NCI-H1930 (cell line): ENCODE measurements around the gene SULT1E1.

Experiments used
- DNase-seq, 2 experiments: peaks; one replicate each; lab custom pipeline; 2025; lab: John Stamatoyannopoulos, UW

The SULT1E1 gene, protein sequence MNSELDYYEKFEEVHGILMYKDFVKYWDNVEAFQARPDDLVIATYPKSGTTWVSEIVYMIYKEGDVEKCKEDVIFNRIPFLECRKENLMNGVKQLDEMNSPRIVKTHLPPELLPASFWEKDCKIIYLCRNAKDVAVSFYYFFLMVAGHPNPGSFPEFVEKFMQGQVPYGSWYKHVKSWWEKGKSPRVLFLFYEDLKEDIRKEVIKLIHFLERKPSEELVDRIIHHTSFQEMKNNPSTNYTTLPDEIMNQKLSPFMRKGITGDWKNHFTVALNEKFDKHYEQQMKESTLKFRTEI

DNA sequence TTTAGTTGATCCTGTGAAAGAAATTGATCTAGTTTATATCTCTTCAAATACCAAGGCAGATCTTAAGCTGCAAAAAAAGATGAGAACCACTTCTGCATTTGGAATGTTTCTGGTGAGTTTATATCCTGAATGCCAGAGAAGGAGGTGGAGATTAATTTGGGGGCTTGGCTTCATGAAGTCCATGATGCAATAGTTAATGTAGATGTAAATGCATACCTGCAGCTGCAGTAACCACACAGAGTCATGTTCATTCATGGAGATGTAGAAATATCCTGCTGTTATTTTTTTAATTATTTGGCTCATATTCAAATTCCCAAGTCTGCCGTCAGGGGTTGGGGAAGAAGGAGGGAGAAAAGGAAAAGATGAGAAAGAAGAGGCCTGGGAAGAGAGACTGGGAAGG lies at the start of gene SULT1E1:
Gene SULT1E1, minus strand, starts transcription at position 94 of the 400 bp plus-strand sequence. CDS start 2,501 bp downstream, outside the sequence.
- DNase-seq, result no peak

GRCh38 chr4:69909195-69909594 lies 49.2 kb upstream of the SULT1E1 start:
- DNase-seq, result no peak

DNA sequence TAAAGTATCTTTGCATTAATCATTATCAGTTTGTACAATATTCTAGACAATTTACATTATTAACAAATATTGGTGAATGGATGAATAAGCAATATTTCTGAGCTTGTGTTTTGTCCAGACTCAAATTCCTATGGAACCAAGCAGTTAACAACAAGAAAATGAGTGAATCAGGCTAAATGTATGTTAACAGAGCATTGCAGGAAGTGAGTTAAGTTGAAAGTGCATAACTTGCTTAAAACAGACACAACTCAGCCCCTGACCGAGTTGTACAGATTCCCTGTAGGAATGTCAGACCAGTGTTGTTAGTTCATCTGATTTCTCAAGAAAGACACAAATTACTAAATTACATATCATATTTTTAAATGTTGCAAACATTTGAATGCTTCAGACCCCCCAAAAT lies 47.2 kb upstream of the SULT1E1 start:
- no peak for DNase-seq

DNA sequence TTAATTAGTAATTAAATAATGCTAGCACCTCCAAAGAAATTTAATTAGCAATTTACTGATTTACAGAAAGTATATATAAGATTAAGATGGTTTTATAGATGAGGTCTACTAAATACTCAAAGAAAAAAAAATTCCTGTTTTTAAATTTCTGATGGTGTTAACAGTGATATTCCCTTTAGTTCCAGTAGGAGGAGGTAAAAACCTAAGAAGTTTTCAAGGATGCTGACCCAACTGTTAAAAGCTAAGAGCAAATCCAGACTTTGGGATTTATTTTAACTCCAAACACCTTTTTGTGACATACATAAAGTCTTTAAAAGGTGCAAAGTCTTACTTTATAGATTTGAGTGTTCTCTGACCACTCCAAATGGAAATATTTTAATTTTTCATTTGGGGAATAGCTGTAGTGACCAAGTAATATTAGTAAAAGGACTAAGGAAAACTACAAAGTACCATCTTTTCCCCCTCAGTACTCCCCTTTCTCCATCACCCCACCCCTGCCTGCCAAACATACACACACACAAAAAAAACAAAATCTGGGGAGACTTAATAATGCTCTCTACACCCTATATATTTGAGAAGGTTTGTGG lies 36.7 kb upstream of the SULT1E1 start:
- no peak for DNase-seq

GRCh38 chr4:69894721-69895120 lies 34.8 kb upstream of the SULT1E1 start:
- DNase-seq, result no peak

DNA sequence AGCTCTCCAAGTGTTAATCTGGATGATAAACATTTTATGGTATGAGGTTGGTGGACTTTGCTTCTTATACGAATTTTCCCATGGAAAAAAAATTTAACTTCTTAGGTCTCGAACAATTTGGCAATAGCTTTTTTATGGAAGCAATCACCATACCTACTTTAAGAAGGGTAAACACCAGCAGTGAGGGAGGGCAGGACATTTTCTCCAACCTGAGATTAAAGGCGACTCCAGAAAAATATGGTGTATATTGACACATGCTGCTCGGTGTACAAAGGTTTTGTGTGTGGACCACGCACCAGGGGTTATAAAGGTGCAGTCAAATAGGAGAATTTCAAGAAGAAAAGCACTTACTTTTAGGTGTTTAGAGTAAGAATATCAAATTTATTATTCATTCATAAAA lies 34.2 kb upstream of the SULT1E1 start:
- no peak for DNase-seq

DNA sequence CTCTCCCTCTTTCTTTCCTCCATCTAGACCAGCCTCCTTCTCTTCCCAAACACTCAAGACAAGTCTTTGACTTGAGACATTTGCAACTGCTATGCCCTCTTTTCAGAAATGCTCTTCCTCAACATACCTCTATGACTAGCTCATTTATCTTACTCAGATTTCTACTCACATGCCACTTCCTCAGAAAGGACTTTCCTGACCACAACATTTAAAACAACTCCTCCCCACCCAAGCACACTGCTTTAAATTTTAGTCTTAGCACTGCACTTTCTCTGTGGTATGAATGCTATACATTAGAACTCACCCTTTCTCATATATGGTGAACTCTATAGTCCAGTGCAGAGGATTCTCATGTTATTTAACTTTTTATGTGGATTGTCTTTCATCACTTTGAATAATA lies 28.4 kb upstream of the SULT1E1 start:
- DNase-seq, result no peak

DNA sequence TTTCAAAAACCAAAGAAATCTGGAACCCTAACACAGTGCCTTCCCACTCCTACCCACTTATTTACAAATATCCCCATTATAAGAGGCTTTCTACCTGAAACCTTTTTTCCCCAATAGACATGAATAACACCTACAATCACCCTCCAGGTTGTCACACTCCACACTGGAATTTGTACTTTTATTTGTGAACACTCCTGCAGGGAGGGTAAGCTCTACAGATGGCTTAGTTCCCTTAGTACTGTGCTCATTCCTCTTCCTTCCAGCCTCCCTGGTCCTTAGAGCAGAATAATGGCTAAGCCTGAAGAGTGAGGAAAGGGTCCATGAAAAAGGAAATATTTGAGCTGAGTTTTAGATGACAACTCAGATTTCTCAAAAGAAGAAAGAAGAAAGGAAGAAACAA lies 22.2 kb upstream of the SULT1E1 start:
- DNase-seq, result no peak

DNA sequence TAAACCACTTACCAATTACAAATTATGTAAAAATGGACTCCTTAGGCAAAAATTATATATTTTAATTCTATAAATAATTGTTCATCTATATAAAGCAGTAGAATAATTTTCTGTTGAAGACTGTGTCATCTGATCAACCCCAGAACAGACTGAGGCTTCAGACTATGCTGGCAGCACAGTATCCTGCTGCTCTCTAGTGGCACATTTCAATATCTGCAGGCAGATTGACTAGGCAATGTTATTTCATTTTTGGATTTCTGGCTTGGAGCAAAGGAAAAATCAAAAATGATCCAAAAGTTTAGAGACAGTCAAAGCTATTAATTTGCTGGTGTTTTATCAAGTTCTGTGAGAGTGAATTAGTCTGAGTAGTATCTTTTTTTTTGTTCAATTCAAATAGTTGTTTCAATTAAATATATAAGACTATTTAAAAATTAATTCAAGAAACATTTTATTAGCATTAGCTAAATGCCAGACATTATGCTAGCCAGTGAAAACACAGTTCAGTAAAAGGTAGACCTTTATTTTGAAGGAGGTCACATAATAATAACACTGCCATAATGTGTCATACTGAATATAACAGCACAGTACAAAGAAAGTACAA lies 21.3 kb upstream of the SULT1E1 start:
- peak in 1 of 2 experiments; percentile 2 for DNase-seq

DNA sequence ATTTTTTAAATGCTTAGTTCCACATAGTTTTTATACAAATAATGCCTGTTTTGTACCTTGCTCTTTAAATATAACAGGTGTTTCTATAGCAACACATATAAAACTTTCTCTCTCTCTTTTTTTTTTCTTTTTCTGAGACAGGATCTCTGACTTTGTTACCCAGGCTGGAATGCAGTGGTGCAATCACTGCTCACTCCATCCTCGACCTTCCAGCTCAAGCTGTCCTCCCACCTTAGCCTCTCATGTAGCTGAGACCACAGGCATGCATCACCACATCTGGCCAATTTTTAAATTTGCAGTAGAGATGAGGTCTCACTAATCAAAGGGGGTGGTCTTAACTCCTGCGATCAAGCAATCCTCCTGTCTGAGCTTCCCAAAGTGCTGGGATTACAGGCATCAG lies 18.3 kb upstream of the SULT1E1 start:
- DNase-seq, result no peak

- DNase-seq, result no peak
Observed at GRCh38 chr4:69877453-69877852, 17.5 kb upstream of the SULT1E1 start.

- no peak for DNase-seq
Observed at GRCh38 chr4:69876071-69876470, 16.1 kb upstream of the SULT1E1 start.

GRCh38 chr4:69875576-69875975 lies 15.6 kb upstream of the SULT1E1 start:
- no peak for DNase-seq

DNA sequence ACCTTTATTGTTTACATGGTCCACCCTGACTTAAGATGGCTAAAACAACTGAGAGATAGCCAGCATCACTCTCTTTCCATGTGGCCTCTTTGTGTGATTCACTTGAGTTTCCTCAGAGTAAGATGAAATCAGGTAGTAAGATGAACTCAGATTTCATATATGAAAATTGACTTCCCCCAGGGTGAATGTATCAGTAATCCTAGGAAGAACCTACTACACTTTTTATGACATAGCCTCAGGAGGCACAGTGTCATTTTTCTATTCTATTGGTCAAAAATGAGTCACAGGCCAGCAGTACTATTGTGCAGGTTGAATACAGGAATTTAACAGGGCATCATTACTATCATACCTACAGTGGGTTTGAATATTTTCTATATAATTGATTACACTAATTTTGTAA lies 14.6 kb upstream of the SULT1E1 start:
- DNase-seq, result no peak

DNA sequence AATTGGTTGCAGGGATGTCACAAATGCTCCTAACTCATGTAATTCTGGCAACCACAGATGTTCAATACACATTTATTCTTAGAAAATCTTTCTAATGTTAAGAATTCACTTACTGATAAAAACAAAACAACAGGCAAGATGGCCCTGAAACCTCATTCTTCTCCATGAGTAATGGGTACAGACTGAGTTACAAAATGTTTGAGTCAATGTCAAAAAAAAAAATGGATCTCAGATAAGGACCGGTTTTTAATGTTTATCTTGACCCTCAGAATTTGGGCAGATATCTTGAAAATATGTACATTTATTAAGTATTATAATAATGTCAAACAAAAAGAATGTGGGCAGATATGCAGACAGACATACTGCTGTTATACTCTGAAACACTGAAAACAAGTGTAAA lies 1.8 kb upstream of the SULT1E1 start:
- DNase-seq, result no peak

- no peak for DNase-seq
Observed at GRCh38 chr4:69860521-69861298, 765 bp upstream of the SULT1E1 start.

DNA sequence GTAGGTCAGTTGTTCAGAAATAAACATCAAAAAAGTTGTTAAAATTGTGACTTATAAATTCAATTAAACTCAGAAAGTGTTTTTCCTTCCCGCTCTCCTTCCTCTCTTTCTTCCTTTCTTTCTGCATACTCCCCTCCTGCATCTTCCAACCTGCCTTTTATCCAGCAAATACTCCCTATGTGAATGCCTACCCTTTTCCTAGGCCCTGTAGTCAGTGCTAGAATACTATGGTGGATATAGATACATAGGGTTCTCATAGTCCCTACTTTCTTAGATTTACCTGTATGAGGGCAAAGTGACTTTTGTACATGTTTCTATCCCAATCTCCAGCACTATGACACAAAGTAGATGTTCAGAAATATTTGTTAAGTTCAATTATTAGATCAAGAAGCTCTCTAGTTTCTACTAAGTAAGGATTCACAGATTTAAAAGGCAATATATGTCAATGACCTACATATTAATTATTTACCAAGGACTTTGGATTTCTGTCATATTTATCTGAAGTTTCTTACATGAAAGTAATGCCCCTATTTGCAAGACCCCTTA lies 732 bp downstream of the SULT1E1 start:
- no peak for DNase-seq

DNA sequence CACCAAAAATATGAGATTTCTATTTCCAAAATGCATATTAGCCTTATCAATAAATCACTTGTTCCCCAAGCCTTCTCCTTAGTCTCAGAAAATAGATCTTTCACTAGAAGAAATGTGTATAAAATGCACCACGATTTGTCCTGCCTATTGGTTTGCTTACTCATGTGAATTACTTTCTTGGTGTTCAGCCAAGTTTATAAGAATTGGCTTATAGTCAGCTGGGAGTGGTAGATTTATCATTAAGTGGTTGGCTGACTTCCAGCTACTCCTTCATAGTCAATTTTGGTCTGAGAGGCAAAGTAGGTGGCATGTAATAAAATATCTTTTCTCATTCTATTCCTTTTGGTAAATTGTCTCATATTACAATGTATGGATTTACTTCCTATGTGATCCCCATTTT lies 1.3 kb downstream of the SULT1E1 start:
- DNase-seq, result no peak

DNA sequence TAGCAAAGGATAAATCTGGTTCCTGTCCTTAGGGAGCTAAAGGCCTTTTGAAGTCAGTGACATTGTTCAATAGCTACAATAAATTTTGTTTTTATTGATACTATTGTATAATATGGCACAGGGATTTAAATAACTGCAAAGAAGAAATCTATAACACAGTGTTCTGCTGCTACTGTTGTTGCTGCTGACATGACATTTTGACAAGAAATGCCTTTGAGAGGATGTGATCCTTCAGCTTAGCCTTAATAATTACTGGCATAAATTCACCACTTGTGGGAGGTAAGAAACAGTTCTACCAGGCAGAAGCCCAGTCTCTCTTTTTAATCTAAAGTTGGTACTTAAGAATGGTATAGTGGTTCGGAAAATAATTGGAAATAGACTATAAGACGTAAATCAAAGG lies 4.1 kb downstream of the SULT1E1 start:
- DNase-seq, result no peak

GRCh38 chr4:69849969-69850368 lies 10.0 kb downstream of the SULT1E1 start:
- DNase-seq, result no peak

DNA sequence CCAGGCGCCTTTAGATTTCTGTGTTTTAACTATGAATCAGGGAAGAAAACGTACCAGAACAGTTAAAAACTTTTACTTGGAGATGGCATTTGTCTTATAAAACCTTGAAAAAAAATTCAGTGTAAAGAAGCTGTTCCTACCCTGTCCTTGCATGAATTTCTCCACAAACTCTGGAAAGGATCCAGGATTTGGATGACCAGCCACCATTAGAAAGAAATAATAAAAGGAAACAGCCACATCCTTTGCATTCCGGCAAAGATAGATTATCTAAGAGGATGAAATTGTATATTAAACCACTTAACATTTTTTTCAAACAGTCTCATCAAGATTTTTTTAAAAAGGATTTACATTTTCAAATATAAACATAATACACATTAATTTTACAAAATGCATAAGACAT lies 10.6 kb downstream of the SULT1E1 start:
- DNase-seq, result no peak

DNA sequence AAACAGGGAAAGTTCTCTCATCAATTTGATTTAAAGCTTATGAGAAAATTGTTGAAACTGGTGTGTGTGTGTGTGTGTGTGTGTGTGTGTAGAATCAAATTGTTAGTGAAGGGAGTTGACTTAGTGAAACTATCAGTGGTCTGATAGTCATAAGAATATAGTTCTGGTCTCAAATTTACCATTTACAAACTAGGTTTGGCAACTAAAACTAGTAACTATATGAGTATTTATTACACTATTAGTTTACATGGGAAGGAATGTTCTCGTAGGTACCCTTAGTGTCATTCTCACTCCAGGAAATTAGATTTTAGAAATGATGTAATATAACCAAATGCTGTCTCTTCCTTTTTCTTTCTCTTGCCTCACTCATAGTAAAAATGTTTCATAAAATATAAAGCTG lies 11.9 kb downstream of the SULT1E1 start:
- no peak for DNase-seq

- DNase-seq, result no peak
Observed at GRCh38 chr4:69843932-69844331, 16.0 kb downstream of the SULT1E1 start.
